Ishikawa (cell line): ENCODE measurements around the gene PDIA5.

Source experiments
- CEBPB ChIP-seq: IDR thresholded peaks from 2 replicates; pipeline ENCODE4 v1.6.1; 2012
- CREB1 ChIP-seq: IDR thresholded peaks from 2 replicates; pipeline ENCODE4 v1.6.1; 2012; ENCODE audit warnings: low read depth
- EP300 ChIP-seq: IDR thresholded peaks from 2 replicates; pipeline ENCODE4 v1.6.1; 2012; ENCODE audit warnings: borderline replicate concordance
- TCF12 ChIP-seq: IDR thresholded peaks from 2 replicates; pipeline ENCODE4 v1.6.1; 2012; ENCODE audit warnings: low read depth
- YY1 ChIP-seq: IDR thresholded peaks from 2 replicates; pipeline ENCODE4 v1.6.1; 2012; ENCODE audit warnings: low read depth
- ZBTB7A ChIP-seq: IDR thresholded peaks from 2 replicates; pipeline ENCODE4 v1.6.1; 2012; ENCODE audit warnings: low read depth
- TF ChIP-seq, protein P1 (sequence below): IDR thresholded peaks from 2 replicates; pipeline ENCODE4 v1.6.1; 2012

DNA sequence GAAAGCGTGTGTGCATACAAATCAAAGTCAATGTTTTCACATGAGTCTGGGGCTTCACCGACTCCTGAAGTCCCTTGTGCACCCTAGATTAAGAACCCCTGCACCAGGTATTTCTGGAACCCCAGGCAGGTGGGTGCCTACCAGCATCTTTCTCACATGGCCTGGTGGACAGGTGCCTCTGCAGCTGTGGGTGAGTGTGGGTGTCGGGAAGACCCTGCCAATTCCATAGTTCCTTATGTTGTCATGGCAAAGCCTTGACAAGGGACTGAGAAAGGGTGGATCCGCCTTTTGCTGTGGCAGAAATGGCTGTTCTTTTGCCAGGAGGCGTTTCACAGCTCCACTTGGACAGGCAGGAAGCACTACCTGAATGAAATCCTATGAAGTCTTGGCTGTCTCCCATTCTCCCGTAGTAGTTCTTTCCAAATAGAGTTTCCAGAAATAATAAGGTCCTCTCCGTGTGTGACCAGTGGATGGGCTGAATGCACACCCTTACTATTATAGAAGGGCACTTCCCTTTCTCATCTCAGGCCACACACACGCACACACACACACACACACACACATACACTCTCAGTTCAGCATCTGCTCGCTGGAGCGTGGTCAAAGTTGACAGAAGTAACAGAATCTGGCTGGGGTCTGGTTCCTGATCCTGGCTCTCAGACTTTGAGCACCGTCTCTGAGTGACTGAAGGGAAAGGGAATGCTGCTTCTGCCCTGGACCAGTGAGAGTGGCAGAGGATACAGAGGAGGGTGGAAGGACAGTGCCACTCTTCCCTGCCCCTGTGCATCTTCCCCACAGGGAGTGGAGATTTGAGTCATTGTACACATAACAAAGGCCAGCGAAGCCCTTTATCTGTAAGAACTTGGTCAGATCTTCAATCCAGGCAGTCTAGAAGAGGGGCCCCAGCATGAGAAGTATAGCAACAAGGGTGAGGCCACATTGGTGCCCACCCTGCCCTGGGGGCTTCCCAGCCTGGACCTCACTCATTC, 38.7 kb downstream of the PDIA5 start:
- TF ChIP-seq EP300, result no peak
- no peak for TF ChIP-seq CEBPB
- no peak for TF ChIP-seq TCF12
- TF ChIP-seq ZBTB7A, result no peak
- TF ChIP-seq, protein P1, sequence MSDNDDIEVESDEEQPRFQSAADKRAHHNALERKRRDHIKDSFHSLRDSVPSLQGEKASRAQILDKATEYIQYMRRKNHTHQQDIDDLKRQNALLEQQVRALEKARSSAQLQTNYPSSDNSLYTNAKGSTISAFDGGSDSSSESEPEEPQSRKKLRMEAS, result no peak
- TF ChIP-seq CREB1, result no peak
- TF ChIP-seq YY1, result no peak
